GM18867 (cell line): Measurements from ENCODE around the gene FAM9A.
A peak's percentile ranks its signal among the peaks of the same experiment; 100 is the strongest.

Source experiments
- ATAC-seq: cut with Tn5 transposase; IDR thresholded peaks from one replicate; pipeline ENCODE4 v1.9.1; 2021; ENCODE audit warnings: mild to moderate bottlenecking, moderate library complexity; ENCODE audit not compliant: unreplicated experiment

Gene FAM9A

DNA sequence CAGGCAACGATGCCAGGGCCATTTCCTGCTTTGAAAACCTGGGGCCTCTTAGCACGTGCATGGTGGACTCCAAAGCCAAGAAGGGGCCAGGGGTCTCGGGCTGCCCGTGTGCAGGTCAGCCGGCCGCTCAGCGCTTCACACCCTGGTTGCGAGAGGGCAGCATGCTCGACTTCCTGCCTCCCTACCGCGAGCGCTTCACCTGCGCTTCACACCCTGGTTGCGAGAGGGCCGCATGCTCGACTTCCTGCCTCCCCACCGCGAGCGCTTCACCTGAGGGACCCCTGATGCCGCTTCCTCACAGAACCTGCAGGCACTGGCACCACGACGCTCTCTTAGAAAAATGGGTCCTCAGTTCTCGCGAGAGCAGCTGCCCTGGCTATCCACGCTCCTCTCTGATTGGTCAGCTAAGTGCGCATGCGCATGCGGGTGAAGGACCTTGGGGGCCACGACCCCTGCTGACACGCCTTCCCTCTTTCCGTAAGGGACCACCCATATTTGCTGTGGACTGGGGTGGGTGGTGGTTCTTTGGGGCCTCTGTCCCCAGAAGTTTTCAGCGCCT lies at the start of gene FAM9A:
TSS of gene FAM9A (minus strand) at position 343 of the 559 bp plus-strand sequence. CDS start 1,212 bp downstream, outside the sequence.
- ATAC-seq = no peak

DNA sequence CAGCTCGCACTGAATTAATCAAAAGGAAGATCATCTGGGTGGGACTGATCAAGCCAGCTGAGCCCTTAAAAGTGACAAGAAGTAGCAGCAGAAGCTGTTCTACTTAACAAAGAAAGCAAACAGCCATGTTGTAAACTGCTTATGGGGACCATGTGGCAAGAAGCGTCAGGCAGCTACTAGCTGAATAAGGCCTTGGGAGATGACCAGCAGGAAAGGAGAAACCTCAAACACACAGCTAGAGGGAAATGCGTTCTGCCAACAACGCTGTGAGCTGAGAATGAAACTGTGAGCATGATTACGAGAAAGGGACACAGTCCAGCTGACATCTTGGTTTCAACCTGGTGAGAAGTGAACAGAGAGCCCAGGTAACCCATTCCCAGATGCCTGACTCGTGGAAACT lies 49.3 kb upstream of the FAM9A start:
- no peak for ATAC-seq

DNA sequence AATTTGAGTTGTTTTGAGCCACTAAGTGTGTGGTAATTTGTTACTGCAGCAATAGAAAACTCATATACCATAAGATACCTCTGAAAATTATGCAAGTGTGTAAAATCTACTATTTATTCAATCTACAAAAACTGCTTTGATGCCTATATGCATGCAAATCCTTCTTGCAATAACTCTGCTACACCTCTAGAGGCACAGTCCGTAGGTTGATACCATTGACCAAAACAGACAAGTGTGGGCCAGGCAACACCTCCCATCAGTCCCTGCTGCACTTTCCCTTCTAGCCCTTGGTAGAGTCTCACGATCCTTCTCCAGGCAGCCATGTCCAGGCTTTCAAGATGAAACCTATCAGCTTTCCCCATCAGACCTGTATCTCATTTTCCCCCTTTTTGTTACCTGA lies 48.8 kb upstream of the FAM9A start:
- ATAC-seq = peak; percentile 64

DNA sequence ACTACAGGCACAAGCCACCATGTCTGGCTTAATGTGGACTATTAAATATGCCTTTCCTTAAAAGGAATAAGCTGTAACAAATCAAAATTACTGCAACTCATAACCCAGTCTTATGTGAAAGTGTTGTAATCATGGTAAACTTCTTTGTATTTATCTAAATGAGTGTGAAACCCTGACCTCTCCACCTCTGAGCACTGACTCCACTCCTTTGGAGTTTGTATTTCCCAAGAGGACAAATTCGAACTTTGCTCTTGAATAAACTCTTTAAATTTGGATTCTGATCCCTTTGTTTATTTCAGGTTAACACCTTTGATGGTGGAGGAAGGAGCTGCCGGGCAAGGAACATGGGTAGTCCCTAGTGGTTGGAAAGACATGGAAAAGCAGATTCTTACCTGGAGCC lies 48.3 kb upstream of the FAM9A start:
- ATAC-seq = no peak

DNA sequence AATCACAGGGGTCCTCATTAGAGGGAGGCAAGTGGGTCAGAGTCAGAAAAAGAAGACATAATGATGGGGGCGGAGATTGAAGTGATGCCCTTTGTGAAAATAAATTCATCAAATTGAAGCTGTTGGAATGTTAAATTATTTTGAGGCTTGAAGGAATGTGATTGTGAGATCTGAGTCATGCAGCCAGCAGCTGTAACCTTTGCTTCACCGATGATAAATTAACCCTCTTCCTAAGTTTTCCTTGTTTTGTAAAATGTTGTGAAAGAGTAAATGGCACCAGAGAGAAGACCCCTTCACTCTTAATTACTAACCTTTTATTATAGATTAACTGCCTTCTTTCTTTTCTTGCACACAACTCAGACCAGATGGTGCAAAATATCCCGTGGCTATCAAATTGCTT lies 47.7 kb upstream of the FAM9A start:
- ATAC-seq = no peak

DNA sequence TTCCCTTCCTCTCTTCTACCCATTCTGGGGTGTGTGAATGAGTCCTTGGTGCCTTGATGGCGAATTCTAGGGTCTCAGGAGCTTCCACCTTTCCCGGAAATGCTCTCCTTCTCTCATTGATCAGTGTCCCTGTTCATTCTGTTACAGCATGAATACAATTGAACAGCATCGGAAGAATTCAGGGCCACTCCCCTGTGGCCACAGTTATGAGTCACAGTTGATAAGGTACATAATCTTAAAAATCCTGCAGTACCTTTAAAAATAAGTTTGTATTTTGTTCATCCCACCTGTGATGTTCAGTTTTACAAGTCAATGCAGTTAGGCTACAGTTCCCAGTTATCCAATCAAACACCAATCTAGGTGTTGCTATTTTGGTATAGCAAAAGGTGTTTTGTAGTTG lies 47.3 kb upstream of the FAM9A start:
- no peak for ATAC-seq

DNA sequence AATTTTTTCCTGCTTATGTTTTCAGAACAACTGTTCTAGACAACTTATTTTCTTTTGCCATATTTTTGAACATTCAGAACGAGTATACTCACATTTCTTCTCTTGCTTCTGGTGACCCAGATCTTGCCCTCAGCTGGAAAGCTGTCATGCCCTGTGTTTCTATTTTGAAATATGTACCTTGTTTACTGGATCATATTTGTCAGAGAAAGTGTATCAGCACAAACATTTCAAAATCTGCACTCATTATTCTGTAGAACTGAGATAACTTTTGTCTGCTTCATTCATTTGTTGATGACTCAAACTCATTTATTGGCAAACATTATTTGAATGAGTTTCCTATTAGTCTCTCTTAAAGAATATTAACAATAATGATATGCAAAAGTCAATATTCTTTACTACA lies 46.2 kb upstream of the FAM9A start:
- no peak for ATAC-seq

DNA sequence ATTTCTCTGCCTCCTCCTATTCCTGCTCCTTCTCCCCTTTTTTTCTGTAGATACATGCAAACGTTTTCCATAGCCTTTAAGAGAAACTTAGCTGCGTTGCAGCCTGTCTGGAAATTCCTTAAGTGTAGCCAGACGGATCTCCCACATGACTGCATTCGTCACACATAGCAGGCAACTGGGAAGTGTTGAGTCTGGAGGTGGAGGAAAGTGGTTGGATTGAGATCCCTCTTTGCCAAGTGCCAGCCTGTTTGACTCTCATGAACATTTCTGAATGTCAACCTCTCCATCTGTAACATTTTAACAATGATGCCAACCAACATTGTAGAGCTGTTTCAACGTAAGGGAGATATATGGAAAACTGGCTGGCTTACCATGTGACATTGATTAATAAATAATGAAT lies 45.1 kb upstream of the FAM9A start:
- no peak for ATAC-seq

DNA sequence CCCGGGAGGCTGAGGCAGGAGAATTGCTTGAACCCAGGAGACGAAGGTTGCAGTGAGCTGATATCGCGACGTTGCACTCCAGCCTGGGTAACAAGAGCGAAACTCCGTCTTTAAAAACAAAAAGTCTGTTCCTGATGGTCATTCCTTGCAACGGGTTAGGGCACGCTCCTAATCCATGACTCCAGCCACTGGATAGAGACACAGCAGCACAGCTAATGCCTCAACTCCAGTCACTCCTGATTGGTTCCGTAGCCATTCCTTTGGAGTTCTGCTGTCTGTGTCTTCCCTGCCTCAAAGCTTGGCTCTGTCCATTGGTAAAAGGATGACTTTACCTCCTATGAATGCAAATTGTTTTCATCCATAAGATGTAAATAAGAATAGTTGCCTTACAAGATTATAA lies 44.3 kb upstream of the FAM9A start:
- ATAC-seq = no peak

DNA sequence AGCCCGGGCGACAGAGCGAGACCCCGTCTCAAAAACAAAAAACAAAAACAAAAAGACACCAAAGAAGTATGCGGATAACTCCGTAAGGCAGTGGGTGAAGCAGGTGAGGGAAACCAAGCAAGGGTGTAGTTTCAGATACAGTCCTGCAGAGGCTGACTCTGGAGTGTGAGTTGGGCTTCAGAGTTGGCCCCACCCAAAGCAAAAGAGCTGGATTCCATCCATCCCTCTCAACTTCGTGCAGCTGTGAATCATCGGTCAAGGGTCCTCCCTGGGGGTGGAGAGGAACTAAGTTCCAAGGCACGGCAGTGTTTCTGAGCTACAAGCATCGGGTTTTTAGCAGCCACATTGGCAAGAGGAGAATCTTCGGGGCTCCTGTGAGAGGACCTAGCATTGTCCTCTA lies 43.9 kb upstream of the FAM9A start:
- ATAC-seq = no peak

DNA sequence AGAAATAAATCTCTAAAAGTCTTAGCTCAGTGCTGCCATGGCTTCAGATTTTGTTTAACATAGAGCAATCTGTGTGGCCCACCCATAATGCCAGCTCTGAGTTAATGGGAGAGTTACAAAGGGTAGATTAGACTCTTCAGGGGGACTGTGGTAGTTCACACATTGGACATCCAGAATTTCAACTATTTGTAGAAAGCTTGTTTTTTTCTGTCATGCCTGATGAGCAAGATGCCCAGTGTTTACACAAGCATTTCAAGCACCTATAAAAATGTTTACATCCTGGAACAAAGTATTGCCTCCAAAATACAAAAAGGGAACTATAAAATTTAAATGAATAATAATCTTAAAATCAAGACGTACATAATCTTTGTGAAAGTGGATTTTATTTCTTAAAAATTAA lies 43.0 kb upstream of the FAM9A start:
- ATAC-seq = no peak

DNA sequence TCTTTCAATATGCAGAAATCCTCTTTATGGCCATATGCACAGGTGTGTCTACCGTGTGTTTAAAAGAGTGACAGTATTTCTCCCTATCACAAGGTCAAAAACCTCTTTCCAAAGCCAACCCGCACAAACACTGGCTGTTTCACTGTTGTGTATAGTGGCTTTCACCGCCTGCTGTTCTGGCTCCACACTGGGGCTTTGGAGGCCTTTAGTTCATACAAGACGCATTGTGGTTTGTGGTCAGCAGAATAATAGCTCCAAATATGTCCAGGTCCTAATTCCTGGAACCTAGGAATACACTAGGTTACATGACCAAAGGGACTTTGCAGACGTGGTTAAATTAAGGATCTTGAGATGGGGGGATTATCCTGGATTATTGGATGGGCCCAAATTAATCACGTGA lies 40.7 kb upstream of the FAM9A start:
- no peak for ATAC-seq

DNA sequence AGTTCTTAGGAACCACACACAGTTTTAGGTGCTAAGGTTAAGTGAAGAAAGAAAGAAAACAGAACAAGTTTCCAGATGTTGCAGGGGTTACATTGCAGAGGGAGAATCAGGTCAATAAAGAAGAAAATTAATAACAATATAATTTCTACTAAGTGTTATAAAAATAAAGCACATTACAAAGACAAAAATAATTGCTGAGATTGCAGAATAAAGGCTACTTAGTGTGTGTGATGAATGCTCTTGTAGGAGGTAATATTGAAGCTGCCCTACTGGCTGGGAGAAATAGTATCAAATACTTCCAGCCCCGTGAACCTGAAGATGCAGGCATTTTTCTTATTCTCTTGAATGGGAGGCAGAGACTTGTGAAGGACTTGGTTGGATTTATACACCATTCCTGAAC lies 33.2 kb upstream of the FAM9A start:
- ATAC-seq = no peak

DNA sequence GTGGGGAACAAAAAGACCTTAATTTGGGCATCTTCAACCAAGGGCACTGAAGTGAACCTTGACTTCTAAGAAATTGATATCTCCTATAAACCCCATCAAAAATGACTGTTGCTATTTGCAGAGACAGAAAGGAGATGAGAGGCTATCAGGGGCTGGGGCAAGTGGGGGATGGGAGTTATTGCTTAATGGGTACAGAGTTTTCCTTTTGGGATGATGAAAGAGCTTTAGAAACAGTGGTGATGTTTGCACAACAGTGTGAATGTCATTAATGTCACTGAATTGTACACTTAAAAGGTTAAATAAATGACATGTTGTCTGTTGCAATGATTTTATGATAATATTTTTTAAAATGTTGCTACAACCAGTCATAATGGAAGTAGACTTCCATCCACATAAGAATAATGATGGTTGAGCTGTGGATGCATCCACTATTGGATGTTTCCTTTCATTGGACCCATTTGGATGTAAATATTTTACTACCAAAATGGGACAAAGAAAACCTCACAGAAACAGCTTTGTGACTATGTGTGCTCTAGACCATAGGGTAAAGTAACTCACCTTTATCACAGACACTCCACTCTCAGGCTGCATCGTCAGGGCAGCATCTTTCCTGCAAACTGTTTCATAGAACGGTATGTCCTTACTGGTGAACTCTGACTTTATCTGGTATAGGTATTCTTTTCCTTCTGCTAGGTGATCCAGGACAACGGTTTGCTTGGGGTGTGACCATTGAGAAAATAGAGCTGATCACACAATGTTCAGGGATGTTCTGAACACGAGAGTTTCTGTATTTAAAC lies 31.6 kb upstream of the FAM9A start:
- ATAC-seq = no peak

DNA sequence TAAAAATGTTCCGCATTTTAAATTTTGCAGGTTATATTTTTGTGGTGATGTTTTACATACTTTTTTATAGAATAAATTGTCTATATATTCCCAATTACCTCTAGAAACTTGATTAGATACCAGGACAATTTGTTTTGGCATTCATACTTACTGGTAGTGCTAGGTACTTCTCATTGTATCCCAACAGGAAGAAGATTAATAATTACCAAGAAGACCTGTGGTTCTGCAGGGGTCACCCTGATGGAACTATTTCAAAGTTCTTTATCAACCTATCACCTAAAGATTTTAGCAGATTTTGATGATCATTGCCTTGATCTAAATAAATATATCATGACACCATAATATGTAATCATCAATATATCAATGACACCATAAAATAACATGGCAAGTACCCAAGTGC lies 22.5 kb upstream of the FAM9A start:
- no peak for ATAC-seq

DNA sequence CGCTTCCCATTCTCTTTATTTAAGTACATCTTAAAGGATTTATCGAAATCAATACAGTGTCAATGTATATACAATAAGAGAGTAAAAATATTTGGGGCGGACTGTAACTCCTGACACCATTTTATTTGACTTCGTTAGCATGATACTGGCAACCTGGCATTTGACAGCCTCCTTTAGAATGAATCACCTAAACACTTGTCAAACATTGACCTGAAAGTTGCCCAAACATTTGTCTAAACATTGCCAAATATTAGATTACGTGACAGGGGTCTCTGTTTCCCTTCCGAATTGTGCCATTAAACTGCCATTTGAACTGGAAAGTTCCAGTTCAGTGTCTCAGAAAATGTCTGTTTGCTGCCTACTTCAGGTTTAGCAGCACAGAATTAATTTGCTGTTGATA lies 20.8 kb upstream of the FAM9A start:
- ATAC-seq = no peak

DNA sequence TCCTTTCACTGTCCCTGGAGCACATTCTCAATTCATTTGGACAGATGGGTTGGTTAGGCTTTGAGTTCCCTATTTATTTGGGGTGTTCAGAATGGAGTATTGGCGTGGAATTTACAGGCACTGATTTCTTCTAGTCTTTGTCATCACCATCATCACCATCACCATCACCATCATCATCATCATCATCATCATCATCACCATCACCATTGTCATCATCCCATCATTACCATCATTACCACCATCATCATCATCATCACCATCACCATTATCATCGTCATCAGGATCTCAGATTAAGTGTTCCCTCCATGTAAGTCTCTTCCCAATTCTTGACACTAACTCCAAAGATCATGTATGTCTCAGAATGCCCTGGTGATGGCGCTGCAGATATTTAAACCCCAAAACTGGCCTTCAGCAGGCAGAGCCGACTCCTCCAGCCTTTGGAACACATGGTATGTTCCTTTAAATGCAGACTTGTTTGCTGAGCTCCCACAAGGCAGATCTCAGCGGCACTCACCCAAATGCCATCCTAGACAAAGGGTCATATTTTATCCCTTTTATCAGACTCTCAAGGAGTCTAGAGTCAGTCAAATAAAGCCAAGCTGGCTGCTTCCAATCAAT lies 19.8 kb upstream of the FAM9A start:
- ATAC-seq = no peak

DNA sequence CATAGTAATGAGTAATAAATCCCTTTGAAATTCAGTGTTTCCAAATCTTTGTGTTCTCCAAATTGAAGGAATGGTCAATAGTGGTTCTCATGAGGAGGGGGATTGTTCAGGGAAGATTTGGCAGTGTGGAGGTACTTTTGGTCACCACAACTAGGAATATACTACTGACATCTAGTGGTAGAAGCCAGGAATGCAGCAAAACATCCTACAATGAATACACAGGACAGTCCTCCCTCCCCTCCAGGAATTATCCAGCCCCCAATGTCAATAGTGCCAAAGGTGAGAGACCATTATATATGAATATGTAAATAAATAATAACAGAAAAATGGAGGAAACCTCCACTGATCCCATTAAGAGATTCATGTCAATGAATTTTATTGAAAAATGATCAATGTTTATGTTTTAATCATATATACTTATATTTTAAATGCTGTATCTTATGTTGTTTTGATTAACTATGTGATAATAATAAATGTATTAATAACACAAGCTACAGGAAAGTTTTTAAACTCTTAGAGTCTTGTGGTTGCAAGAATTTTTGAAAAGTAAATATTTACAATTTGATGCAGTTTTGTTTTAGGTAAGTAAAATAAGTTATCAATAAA lies 14.4 kb upstream of the FAM9A start:
- ATAC-seq = peak; percentile 77

DNA sequence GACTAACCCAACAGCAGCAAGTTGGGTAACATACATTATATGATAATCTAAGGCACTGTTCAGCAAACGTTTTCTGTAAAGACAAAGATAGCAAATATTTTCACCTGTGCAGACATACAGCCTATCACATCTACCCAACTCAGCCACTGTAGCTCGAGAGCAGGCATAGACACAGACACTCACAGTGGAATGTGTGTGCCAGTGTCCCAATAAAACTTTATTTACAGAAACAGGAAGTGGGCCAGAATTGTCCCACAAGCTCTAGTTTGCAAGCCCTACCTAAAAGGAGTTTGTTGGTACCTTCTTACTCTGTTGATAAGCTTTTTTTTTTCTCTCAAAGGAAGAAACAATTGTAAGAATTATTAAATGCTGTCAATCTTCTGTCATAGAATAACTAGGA lies 11.9 kb upstream of the FAM9A start:
- no peak for ATAC-seq

DNA sequence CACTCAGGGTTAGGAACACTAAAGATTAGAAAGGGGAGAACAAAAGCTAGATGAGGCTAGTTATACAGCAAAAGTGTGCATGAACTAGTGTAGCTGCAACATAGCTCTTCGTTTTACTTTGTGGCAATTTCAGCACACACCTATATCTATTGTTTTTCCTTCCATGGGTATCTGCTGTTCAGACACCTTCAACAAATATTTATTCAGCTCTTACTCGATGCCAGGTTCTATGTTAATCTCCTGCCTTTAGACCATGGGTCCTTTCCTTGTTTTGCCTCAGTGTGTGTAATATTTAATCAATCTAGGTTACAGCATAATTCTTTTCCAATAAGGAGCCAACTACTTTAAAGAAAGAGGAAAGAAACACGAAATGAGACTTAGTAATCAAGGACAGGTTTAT lies 10.4 kb upstream of the FAM9A start:
- no peak for ATAC-seq

DNA sequence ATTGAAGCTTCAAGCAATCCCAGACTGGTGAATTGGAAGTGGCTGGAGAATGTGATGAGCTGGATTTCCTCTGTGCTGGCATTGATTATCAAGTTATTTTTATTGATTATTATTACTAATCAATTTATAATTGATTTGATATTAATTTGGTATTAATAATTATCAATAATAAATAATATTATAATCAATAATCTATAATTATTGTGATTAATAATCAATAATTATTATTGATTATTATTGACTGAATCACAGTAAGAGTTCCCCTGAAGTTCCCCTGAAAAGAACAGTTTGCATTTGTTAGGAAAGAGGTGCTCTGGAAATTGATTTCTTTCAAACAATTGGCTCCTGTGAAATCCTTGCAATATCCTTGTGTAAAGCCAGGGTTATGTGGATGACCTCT lies 7.5 kb upstream of the FAM9A start:
- no peak for ATAC-seq

DNA sequence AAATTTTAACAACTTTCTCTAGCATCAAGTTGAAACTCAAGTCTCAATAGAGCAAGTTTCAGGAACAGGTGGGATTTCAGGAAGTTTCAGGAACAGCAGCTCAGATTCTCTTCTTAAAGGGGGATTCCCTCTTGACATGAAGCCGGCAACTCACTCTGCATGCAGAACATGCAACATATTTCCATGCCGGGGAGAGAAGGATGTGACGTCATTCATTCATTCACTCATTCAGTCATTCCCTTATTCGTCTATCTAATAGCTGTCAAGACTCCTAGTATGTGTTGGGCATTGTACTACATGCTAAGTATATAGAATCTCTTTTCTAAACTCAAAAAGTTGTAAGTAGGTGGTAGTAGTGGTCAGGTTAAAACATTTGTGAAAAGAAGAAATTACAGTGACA lies 4.8 kb upstream of the FAM9A start:
- no peak for ATAC-seq
